ENCODE results near the gene NRXN3. TPM values are rescaled to one million over a fixed set of nuclear protein-coding genes. Genes with fewer than 3 reads are reported as not detected.
A peak's percentile ranks its signal among the peaks of the same experiment; 100 is the strongest.

The NRXN3 gene
- total and polyA plus RNA-seq, 4 donors: 1.4 to 8.3 (median 4.4) TPM

DNA sequence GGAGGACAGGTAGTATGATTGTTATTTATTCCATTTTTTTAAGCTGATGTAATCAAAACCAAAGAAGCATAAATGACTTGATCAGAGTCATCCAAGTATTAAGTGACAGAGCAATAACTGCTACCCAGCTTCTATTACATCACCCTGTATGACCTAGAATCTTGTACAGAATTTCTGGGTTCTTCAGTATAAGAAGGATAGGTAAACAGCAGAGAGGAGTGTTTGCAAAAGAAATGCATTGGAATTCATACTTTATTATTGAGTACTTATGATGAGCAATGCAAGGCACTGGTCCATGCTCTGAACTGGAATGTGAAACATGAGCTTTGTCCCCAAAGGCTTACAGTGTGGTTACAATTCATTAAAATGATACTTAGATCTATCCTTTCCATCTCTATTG, 1124.3 kb downstream of the NRXN3 start:
- H3K4me1 ChIP-seq (ENCODE audit: control insufficient read depth in 5 of 5, insufficient read depth in 5 of 5, low read length in 5 of 5): peaks cover 0 to 5% (median 0%) of the 10 kb centered on the region in 5 donors
- ATAC-seq (ENCODE audit: insufficient read depth, low FRiP score): peak; percentile 53

DNA sequence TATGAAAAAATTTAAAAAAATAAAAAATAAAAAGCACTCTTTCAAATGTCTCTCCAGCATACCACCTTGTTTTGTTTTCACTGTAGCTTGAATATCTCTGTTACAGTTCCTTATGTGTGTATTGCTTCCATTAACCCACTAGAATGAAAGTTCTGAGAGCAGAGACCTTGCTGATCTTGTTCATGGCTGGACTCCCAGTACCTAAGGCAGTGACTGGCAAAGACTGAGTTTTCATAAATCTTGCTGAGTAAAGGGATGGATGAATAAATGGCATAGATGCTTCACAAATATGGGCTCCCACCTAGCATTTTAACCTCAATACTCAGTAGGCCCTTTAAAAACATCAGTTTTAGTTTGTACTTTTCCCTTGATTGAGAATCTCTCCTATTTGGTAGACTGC, 1125.2 kb downstream of the NRXN3 start:
- Histone ChIP-seq H3K4me1 (ENCODE audit: control insufficient read depth in 5 of 5, insufficient read depth in 5 of 5, low read length in 5 of 5) (peaks cover 0 to 5% (median 0%) of the 10 kb centered on the region in 5 donors), H3K36me3 (ENCODE audit: control insufficient read depth in 4 of 4, insufficient read depth in 4 of 4, low read length in 4 of 4) (no peaks in the 10 kb centered on the region), H3K27me3 (ENCODE audit: control insufficient read depth in 3 of 3, insufficient read depth in 3 of 3, low read length in 2 of 3) (no peaks in the 10 kb centered on the region), H3K9me3 (ENCODE audit: control insufficient read depth in 4 of 4, insufficient read depth in 3 of 4, low read length in 3 of 4) (no peaks in the 10 kb centered on the region), H3K9ac (ENCODE audit: insufficient read depth in 1 of 2, low read length in 2 of 2) (no peak overlapping the region), H3K27ac (ENCODE audit: low read depth in 1 of 2, low read length in 1 of 2) (no peak overlapping the region), H3K4me3 (no peak overlapping the region)
- peak; percentile 15 for ATAC-seq (ENCODE audit: insufficient read depth, low FRiP score)
- TF ChIP-seq, protein P1, sequence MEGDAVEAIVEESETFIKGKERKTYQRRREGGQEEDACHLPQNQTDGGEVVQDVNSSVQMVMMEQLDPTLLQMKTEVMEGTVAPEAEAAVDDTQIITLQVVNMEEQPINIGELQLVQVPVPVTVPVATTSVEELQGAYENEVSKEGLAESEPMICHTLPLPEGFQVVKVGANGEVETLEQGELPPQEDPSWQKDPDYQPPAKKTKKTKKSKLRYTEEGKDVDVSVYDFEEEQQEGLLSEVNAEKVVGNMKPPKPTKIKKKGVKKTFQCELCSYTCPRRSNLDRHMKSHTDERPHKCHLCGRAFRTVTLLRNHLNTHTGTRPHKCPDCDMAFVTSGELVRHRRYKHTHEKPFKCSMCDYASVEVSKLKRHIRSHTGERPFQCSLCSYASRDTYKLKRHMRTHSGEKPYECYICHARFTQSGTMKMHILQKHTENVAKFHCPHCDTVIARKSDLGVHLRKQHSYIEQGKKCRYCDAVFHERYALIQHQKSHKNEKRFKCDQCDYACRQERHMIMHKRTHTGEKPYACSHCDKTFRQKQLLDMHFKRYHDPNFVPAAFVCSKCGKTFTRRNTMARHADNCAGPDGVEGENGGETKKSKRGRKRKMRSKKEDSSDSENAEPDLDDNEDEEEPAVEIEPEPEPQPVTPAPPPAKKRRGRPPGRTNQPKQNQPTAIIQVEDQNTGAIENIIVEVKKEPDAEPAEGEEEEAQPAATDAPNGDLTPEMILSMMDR (IDR thresholded peaks at IDR 0.05; ENCODE audit: control extremely low read depth, extremely low read depth): no peak
- no peak for DNase-seq

More for the DNA sequence above, 1124.3 kb downstream of the NRXN3 start:
- Histone ChIP-seq H3K9me3 (ENCODE audit: control insufficient read depth in 4 of 4, insufficient read depth in 3 of 4, low read length in 3 of 4) (no peaks in the 10 kb centered on the region), H3K27me3 (ENCODE audit: control insufficient read depth in 3 of 3, insufficient read depth in 3 of 3, low read length in 2 of 3) (no peaks in the 10 kb centered on the region), H3K9ac (ENCODE audit: insufficient read depth in 1 of 2, low read length in 2 of 2) (no peak overlapping the region), H3K27ac (ENCODE audit: low read depth in 1 of 2, low read length in 1 of 2) (no peak overlapping the region), H3K36me3 (ENCODE audit: control insufficient read depth in 4 of 4, insufficient read depth in 4 of 4, low read length in 4 of 4) (no peaks in the 10 kb centered on the region), H3K4me3 (no peak overlapping the region)
- TF ChIP-seq, protein P1 (IDR thresholded peaks at IDR 0.05; ENCODE audit: control extremely low read depth, extremely low read depth): no peak
- no peak for DNase-seq

DNA sequence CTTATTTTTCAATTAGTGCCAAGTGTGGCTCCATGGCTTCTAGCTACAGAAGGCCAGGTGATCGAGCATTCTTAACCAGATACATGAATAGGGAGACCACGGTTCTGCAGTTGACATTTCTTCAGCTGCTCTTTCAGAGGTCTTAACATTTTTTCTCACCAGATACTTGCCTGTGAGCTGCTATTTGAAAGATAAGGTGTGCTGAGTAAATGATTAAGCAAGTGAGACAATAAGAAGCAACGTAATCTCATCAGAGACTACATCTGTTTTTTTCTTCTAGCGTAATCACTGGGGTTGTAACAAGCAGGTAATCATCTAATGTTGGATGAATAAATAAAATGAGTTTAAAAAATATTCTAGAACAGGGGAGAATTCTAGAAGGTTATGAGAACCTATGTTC, 1128.2 kb downstream of the NRXN3 start:
- TF ChIP-seq, protein P1 (IDR thresholded peaks at IDR 0.05; ENCODE audit: control extremely low read depth, extremely low read depth): no peak
- no peak for ATAC-seq (ENCODE audit: insufficient read depth, low FRiP score)

DNA sequence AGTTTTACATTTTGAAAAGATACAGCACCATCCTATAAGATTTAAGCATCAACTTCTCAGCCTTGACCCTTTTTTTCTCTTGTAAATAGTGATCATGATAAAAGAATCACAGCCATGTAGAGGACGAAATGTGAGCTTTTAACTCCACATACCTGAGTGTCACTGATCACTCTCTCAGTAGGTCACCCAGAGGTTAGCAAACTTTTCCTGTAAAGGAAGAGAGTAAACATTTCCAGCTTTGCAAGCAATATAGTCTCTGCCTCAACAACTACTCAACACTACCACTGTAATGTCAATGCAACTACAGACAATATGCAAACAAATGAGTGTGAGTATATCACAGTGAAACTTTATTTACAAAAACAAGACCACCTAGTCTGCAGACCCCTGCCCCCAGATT, 1129.0 kb downstream of the NRXN3 start:
- ATAC-seq (ENCODE audit: insufficient read depth, low FRiP score) (no peak), DNase-seq (no peak)
- Histone ChIP-seq H3K27me3 (ENCODE audit: control insufficient read depth in 3 of 3, insufficient read depth in 3 of 3, low read length in 2 of 3) (no peaks in the 10 kb centered on the region), H3K4me3 (no peak overlapping the region), H3K36me3 (ENCODE audit: control insufficient read depth in 4 of 4, insufficient read depth in 4 of 4, low read length in 4 of 4) (no peaks in the 10 kb centered on the region), H3K9me3 (ENCODE audit: control insufficient read depth in 4 of 4, insufficient read depth in 3 of 4, low read length in 3 of 4) (no peaks in the 10 kb centered on the region), H3K27ac (ENCODE audit: low read depth in 1 of 2, low read length in 1 of 2) (no peak overlapping the region), H3K4me1 (ENCODE audit: control insufficient read depth in 5 of 5, insufficient read depth in 5 of 5, low read length in 5 of 5) (no peaks in the 10 kb centered on the region), H3K9ac (ENCODE audit: insufficient read depth in 1 of 2, low read length in 2 of 2) (no peak overlapping the region)
- TF ChIP-seq, protein P1 (IDR thresholded peaks at IDR 0.05; ENCODE audit: control extremely low read depth, extremely low read depth): no peak
- 59 to 64% methylated on average over 1 of the region's 1 CpG for WGBS, 2 donors

More for the DNA sequence above, 1128.2 kb downstream of the NRXN3 start:
- Histone ChIP-seq H3K9me3 (ENCODE audit: control insufficient read depth in 4 of 4, insufficient read depth in 3 of 4, low read length in 3 of 4) (no peaks in the 10 kb centered on the region), H3K27ac (ENCODE audit: low read depth in 1 of 2, low read length in 1 of 2) (no peak overlapping the region), H3K27me3 (ENCODE audit: control insufficient read depth in 3 of 3, insufficient read depth in 3 of 3, low read length in 2 of 3) (no peaks in the 10 kb centered on the region), H3K36me3 (ENCODE audit: control insufficient read depth in 4 of 4, insufficient read depth in 4 of 4, low read length in 4 of 4) (no peaks in the 10 kb centered on the region), H3K4me1 (ENCODE audit: control insufficient read depth in 5 of 5, insufficient read depth in 5 of 5, low read length in 5 of 5) (peaks cover 0 to 5% (median 0%) of the 10 kb centered on the region in 5 donors), H3K4me3 (no peak overlapping the region), H3K9ac (ENCODE audit: insufficient read depth in 1 of 2, low read length in 2 of 2) (no peak overlapping the region)
- no peak for DNase-seq
- 71 to 79% methylated on average over 4 of the region's 4 CpGs for WGBS, 2 donors

Measured in lung (tissue), 12 donors.